Activated CD8-positive, alpha-beta T cell treated with anti-CD3 and anti-CD28 coated beads, Interleukin-2, amount 10 ng/mL, durations not matched to agents 7 days and 5 days (primary cell): Measurements from ENCODE around the gene HS6ST1. TPM values are rescaled to one million over a fixed set of nuclear protein-coding genes. Genes with fewer than 3 reads are reported as not detected.

Experiments used
- ATAC-seq: fragments of 150-1000 bp; cut with Tn5 transposase; one replicate; pipeline ENCODE4 v1.10.0; 2021; ENCODE audit warnings: moderate library complexity
- CTCF ChIA-PET: fragments of 350-600 bp; sonication (Branson Sonifier 250); formaldehyde crosslinking; loops from one replicate; lab custom pipeline; 2021; ENCODE audit warnings: antibody characterized with exemption; lab: Charles Lee
- POLR2A ChIA-PET: fragments of 350-600 bp; sonication (Branson Sonifier 250); formaldehyde crosslinking; loops from one replicate; lab custom pipeline; 2021; ENCODE audit warnings: antibody characterized with exemption; lab: Charles Lee
- DNase-seq: peaks from one replicate; pipeline ENCODE4 v3.0.0-alpha.2; 2020
- H3K27ac Mint-ChIP-seq: one replicate; pipeline ENCODE4 v1.8.0; 2021; ENCODE audit warnings: mild to moderate bottlenecking, mixed read lengths
- H3K27me3 Mint-ChIP-seq: one replicate; pipeline ENCODE4 v1.8.0; 2021; ENCODE audit warnings: low read depth, mixed read lengths
- H3K36me3 Mint-ChIP-seq: one replicate; pipeline ENCODE4 v1.8.0; 2021; ENCODE audit warnings: low read depth, mixed read lengths
- H3K4me1 Mint-ChIP-seq: one replicate; pipeline ENCODE4 v1.8.0; 2021; ENCODE audit warnings: low read depth, mixed read lengths
- H3K4me3 Mint-ChIP-seq: one replicate; pipeline ENCODE4 v1.8.0; 2021; ENCODE audit warnings: mild to moderate bottlenecking, mixed read lengths
- H3K9me3 Mint-ChIP-seq: one replicate; pipeline ENCODE4 v1.8.0; 2022; ENCODE audit warnings: mixed read lengths; ENCODE audit not compliant: insufficient read depth
- total RNA-seq, 2 experiments: library from RNA; stranded (reverse); gene quantifications; one replicate each; pipeline ENCODE4 v1.2.3, GENCODE V29; 2021

Gene HS6ST1
- total RNA-seq, 2 experiments from 2014 or later: 7.1 to 8.1 TPM

DNA sequence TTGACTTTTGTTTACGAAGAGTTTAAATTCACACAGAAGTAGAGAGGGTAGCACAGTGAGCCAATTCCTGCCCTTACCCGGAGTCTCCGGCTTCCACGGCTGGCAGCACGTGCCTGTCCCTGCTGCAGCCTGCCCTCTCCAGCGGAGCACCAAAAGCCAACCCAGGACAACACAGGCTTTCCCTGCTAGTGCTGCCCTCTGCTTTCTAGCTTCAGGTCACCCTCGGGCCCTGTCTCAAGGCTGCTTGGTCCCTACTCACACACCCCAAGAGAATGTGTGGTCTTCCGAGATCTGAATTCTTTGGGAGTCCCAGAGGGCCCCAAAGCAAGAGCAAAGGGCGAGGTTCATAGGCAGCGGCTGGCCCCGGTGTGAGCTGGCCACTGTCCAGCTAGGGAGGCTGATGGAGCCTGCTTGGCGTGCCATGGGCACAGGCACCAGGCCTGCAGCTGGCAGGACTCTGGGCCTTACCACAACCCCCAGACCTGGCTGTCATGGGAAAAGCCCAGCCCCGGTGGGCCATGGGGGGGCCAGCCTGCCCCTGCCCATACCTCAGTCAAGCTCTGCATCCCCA lies 7.0 kb upstream of the HS6ST1 start:
- no peak for DNase-seq

DNA sequence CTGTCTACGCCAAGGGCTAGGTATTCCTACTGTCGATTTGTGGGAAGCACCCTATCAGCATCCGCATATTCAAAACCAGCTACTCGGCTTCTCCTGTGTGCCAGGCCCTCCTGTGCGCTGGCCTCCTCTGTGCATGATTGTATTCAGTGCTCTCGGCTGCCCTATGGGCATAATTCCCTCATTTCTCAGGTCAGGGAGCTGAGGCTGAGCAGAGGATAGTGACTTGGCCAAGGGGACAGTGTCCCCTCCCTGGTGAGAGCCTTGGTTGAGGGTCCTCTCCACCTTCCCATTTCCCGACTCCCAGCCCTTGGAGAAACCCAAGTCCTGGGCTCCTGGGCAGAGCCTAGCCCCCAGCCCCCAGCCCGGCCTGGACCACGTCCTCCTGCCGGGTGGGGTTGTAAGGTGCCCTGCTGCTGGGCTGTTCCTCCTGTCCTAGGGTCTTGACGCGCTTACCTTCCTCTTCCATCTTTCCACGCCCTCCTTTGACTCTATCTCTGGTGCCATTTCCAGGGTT lies 6.3 kb upstream of the HS6ST1 start:
- DNase-seq (no peak), ATAC-seq (no peak)
- ChIA-PET POLR2A (no interaction called here), CTCF (no interaction called here)
- Mint-ChIP-seq H3K36me3 (no peaks in the 10 kb centered on the region), H3K27ac (no peak overlapping the region), H3K4me1 (peaks cover 6% of the 10 kb centered on the region), H3K9me3 (no peaks in the 10 kb centered on the region), H3K27me3 (peaks cover 11% of the 10 kb centered on the region), H3K4me3 (no peak overlapping the region)

More for the DNA sequence above, 7.0 kb upstream of the HS6ST1 start:
- CTCF ChIA-PET: no interaction called here
- no peaks in the 10 kb centered on the region for H3K36me3 Mint-ChIP-seq
- no peak overlapping the region for H3K4me3 Mint-ChIP-seq
- H3K9me3 Mint-ChIP-seq: no peaks in the 10 kb centered on the region
- H3K4me1 Mint-ChIP-seq: peaks cover 6% of the 10 kb centered on the region
- peaks cover 6% of the 10 kb centered on the region for H3K27me3 Mint-ChIP-seq
- POLR2A ChIA-PET: no interaction called here
- no peak for ATAC-seq
- H3K27ac Mint-ChIP-seq: no peak overlapping the region

DNA sequence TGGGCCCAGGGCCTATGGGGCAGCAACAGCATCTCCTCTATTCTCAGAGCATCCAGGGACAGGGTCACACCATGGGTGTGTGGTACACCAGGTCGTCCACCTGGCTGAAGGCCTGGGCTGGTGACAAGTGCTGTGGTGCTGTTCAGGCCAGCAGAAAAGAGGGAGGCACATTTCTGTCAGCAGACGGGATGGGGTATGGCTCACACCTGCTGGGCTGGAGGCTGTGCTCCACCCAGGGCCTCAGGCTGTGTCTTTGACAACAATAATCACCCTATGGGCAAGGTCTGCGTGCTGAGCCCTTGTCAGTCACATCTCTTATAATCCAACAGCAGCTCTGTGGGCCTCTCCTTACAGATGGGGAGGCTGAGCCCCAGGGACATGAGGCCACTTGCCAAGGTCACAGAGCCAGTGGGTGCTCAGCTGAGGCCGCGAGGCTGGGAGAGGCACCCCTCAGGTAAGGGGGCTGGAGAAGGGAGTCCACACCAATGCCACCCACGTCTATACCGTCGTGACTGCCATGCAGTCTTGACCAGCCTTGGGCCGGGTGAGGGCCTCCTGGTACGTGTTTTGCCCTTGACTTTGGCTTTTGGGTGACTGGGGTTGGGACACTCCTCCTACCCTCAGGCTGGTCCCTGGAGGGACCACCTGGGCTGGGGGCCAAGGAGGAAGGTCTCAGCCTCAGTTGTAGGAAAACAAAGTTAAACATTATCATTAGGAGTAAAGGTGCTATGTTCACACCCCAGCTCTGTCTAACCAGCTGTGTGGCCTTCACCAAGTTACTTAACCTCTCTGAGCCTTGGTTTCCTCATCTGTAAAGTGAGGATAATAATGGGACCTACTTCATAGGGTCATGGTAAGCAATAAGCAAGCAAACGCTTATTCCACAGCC lies 5.6 kb upstream of the HS6ST1 start:
- H3K27ac Mint-ChIP-seq: no peak overlapping the region
- no peak for DNase-seq
- POLR2A ChIA-PET: no interaction called here
- no peak for ATAC-seq
- peaks cover 11% of the 10 kb centered on the region for H3K27me3 Mint-ChIP-seq
- peaks cover 6% of the 10 kb centered on the region for H3K4me1 Mint-ChIP-seq
- no peaks in the 10 kb centered on the region for H3K36me3 Mint-ChIP-seq
- CTCF ChIA-PET: no interaction called here
- H3K9me3 Mint-ChIP-seq: no peaks in the 10 kb centered on the region
- no peak overlapping the region for H3K4me3 Mint-ChIP-seq

DNA sequence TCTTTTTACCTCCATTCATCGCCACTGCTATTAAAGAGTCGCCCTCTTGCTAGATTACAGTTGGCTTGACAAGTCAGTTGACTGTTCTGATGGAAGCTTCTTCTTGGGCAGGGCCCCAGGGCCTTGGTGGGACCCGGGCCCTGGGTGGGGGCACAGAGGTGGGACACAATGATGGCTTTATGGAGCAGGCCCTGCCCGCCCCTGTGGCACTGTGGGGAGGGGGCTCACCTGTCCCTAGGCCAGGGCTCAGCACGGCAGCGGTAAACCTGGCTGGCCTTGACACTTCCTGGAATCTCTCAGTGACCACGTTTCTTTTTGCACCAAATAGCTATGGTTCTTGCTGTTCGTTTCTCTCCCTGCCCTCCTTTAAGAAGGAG lies 4.9 kb upstream of the HS6ST1 start:
- no peak overlapping the region for H3K27ac Mint-ChIP-seq
- peak; percentile 17 for DNase-seq
- H3K27me3 Mint-ChIP-seq: peaks cover 11% of the 10 kb centered on the region
- CTCF ChIA-PET: no interaction called here
- no peaks in the 10 kb centered on the region for H3K9me3 Mint-ChIP-seq
- H3K4me3 Mint-ChIP-seq: no peak overlapping the region
- H3K4me1 Mint-ChIP-seq: peaks cover 6% of the 10 kb centered on the region
- POLR2A ChIA-PET: no interaction called here
- ATAC-seq: no peak
- H3K36me3 Mint-ChIP-seq: no peaks in the 10 kb centered on the region

DNA sequence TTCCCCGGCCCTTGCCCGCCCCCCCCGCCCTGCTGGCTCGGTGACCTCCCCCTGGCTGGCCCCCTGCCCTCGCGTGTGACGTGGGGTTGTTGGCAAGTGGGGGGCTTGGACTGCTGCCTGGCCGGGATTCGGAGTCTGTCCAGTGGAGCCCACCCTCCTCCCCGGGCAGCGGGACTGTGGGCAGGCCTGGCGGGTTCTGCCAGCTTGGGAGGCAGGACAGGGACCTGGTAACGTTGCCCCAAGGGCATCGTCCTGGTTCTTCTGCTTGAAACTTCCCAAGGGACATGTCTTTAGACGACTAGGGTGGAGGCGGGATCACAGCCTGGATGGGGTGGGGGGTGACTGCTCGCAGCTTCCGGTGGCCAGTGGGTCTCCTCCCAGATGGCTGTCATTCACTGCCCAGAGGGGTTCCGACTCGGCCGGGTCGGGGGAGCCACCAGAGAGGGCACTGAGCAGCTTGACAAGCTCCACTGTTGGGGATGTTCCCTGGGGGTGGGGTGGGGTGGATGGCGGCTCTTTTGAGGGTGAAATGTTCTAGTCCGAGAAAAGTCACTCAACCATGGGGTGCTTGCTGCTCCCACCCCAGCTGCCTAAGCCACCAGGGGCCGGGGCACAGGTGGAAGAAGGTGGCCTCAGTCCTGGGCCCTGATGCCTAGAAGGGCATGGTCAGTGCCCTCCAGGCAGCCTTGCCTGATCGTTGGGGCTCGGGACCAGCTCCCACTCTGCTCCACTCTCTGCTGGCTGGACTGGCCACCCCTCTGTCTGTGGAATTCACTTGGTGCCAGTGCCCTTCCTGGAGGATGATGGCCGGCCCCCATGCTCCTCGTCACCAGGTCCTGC lies 4.3 kb upstream of the HS6ST1 start:
- POLR2A ChIA-PET: no interaction called here
- no peaks in the 10 kb centered on the region for H3K9me3 Mint-ChIP-seq
- H3K4me3 Mint-ChIP-seq: peak overlapping the region; percentile 15
- CTCF ChIA-PET: no interaction called here
- peaks cover 11% of the 10 kb centered on the region for H3K27me3 Mint-ChIP-seq
- H3K36me3 Mint-ChIP-seq: no peaks in the 10 kb centered on the region
- ATAC-seq (no peak), DNase-seq (peak; percentile 17)
- H3K4me1 Mint-ChIP-seq: peaks cover 6% of the 10 kb centered on the region
- H3K27ac Mint-ChIP-seq: no peak overlapping the region

DNA sequence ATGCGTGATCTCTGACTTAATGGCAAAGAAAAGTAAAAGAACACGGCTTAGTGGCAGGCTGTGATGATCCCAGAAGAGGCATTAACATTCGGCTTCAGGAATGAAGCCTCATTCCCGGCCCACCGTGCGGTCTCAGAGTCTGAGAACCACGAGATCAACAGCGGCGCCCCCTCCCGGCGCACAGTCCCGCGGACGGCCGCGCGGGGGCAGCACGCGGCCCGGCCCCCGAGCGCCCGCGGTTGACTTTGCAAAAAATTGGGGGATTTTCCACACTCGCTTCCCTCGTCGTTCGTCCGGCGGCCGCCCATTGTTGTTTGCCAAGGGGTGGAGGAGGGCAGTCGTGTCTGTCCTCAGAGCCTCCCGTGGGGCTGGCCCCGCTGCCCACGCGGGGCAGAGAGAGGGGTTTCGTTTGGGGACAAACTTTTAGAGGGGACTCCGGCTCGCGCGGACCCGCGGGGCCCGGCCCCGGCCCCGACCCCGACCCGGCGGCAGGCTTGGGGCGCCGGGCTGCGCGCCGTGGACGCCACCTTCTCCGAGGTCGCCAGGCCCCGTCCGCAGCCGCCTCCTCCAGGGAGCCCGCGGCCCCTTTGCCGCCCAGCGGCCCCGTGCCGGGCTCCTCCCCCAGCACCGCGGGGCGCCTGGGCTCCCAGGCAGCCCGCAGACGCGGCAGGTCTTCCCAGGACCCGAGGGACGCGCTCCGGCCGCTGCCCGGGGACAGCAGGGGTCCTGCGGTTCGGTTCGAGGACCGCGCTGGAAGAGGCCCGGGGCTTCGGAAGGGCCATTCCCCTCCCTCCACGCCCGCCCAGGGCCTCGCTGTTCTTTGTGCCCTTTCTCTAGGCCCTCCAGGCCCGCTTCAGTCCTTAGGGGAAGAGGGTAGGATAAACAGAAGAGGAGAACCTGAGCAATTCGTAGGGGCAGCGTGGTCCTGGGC lies 3.4 kb upstream of the HS6ST1 start:
- ATAC-seq (peak; percentile 42), DNase-seq (peak; percentile 79)
- H3K4me3 Mint-ChIP-seq: peak overlapping the region; percentile 48
- no peaks in the 10 kb centered on the region for H3K9me3 Mint-ChIP-seq
- POLR2A ChIA-PET: no interaction called here
- CTCF ChIA-PET: interaction anchor here (1.1 to 1.2 kb wide), 3 partner anchors 14 to 1528 kb away, joined by 3 read pairs; no protein-coding TSS in a partner anchor
- peaks cover 15% of the 10 kb centered on the region for H3K27me3 Mint-ChIP-seq
- H3K36me3 Mint-ChIP-seq: no peaks in the 10 kb centered on the region
- H3K4me1 Mint-ChIP-seq: peaks cover 12% of the 10 kb centered on the region
- H3K27ac Mint-ChIP-seq: no peak overlapping the region

DNA sequence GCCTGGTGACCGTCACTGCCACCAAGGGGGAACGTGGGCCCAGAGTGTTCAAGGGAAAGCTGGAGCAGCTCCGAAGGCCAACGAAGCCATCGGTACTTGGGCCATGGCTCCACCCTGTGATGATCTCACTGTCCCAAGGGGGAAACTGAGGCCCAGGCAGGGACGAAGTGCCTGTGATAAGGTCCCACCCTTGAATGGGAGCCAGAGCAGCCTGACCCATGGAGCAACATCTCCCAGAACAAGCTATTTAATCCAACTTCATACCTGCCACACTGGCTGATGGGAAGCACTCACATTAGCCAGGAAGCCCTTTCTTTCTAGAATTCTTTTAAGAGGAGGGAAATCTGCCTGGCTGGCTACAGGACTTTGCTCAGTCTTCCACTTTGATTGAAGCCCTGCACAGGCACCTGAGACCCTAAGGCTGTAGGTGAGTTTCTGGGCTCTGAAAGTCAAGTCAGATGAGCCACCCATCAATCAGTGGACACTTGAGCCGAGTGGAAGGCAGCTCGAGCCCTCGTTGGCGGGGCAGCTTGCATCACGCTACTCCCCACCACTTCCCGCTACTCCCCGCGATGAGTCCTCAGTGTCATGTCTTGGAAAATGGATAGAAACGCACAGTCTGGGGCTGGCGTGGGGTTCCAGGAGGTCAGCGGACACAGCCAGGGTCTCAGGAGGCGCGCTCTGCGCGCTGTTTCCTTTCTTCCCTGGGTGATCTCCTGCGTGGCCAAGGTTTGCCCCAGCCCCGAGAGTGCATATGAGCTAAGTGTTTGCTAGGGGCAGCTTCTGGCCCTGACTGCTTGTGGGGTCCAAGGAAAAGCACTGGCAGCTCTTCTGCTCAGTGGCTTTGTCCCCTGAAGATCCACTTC lies 2.5 kb upstream of the HS6ST1 start:
- Mint-ChIP-seq H3K4me3 (peak overlapping the region; percentile 48), H3K4me1 (peaks cover 21% of the 10 kb centered on the region), H3K9me3 (no peaks in the 10 kb centered on the region), H3K27me3 (peaks cover 17% of the 10 kb centered on the region), H3K27ac (no peak overlapping the region), H3K36me3 (no peaks in the 10 kb centered on the region)
- ChIA-PET POLR2A (no interaction called here), CTCF (interaction anchor here (1.1 to 1.2 kb wide), 3 partner anchors 15 to 1529 kb away, joined by 3 read pairs; no protein-coding TSS in a partner anchor)
- DNase-seq: no peak
- no peak for ATAC-seq

DNA sequence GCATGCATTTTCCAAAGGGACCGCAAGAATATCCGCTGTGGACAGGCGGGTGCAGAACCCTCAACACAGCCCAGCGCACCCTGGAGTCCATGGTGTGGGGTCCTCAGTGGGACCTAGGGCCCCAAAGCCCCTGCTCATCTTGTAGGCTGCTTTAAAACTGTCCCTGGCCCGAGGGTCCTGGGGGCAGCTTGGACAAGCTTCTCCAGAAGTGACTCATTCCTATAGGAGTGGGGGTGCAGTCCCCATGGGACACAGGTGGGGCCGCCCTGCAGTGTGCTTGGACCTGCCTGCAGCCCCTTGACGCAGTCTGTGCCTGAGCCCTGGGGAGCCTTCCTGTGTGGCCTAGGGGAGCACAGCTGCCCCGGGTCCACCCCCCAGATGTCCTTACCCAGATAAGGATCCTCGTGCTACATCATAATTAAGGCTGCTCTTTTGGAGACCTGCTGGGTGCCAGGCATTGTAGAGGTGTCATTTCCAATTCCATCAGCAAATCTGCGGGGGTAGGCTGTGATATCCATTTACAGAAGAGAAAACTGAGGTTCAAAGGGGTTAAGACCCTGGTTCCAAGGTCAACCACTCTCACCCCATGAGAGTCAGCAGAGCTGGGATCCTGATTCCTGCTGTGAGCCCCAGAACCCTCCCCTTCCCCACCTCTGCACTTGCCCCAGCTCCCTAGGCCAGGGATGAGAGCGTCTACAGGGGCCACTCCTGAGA lies 1.7 kb upstream of the HS6ST1 start:
- Mint-ChIP-seq H3K27me3 (peaks cover 17% of the 10 kb centered on the region), H3K4me3 (no peak overlapping the region), H3K27ac (no peak overlapping the region), H3K4me1 (peaks cover 24% of the 10 kb centered on the region), H3K9me3 (no peaks in the 10 kb centered on the region), H3K36me3 (no peaks in the 10 kb centered on the region)
- CTCF ChIA-PET: interaction anchor here (1.1 to 1.2 kb wide), 2 partner anchors 274 to 1530 kb away, joined by 3 read pairs; no protein-coding TSS in a partner anchor
- ATAC-seq (no peak), DNase-seq (no peak)
- POLR2A ChIA-PET: no interaction called here

DNA sequence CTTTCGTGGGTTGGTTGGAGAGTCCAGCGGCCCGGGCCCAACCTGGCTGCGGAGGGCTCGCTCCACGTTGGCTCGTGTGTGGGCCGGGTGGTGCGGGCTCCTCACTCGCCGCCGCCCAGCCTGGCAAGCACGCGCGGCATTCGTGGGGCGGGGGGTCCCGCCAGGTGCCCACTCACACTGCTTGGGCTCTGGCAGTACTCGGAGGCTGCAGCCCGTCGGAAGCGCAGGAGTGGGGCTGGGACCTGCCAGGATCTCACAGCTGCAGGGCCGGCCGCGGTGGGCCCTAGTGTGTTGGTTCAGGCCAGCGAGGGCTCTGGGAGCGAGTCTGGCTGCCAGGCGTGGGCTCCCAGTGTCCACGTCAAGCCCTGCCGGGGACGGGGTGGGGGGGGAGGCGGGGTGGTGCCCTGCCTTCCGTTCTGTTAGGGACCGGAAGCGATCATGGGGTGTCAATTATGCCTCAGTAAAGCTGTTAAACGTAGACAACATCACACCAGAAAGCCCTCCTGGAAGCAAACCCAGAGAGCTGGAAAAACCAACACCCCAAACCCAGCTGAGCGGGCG lies 1.0 kb upstream of the HS6ST1 start:
- ChIA-PET POLR2A (no interaction called here), CTCF (no interaction called here)
- no peaks in the 10 kb centered on the region for H3K36me3 Mint-ChIP-seq
- peaks cover 27% of the 10 kb centered on the region for H3K4me1 Mint-ChIP-seq
- DNase-seq: no peak
- peaks cover 17% of the 10 kb centered on the region for H3K27me3 Mint-ChIP-seq
- H3K4me3 Mint-ChIP-seq: no peak overlapping the region
- no peak overlapping the region for H3K27ac Mint-ChIP-seq
- no peak for ATAC-seq
- H3K9me3 Mint-ChIP-seq: no peaks in the 10 kb centered on the region
